Mucosa of rectum (tissue), 2 donors: ENCODE data around the gene SLC29A3.

ENCODE experiments used
- H3K27ac ChIP-seq, 2 donors: one replicate each; pipeline ENCODE4 v1.7.0; 2013; ENCODE audit warnings: inconsistent platforms in 2 of 2, low read depth in 2 of 2, low read length in 2 of 2
- H3K27me3 ChIP-seq, 2 donors: one replicate each; pipeline ENCODE4 v1.7.0; 2013; ENCODE audit warnings: low read length in 2 of 2; ENCODE audit not compliant: control insufficient read depth in 2 of 2, insufficient read depth in 2 of 2
- H3K36me3 ChIP-seq, 2 donors: one replicate each; pipeline ENCODE4 v1.7.0; 2013; ENCODE audit warnings: low read length in 2 of 2; ENCODE audit not compliant: control insufficient read depth in 2 of 2, insufficient read depth in 2 of 2
- H3K4me1 ChIP-seq, 2 donors: one replicate each; pipeline ENCODE4 v1.7.0; 2013; ENCODE audit warnings: low read length in 2 of 2, mild to moderate bottlenecking in 1 of 2; ENCODE audit not compliant: control insufficient read depth in 2 of 2, insufficient read depth in 2 of 2
- H3K4me3 ChIP-seq, 2 donors: one replicate each; pipeline ENCODE4 v1.7.0; 2013; ENCODE audit warnings: low read length in 2 of 2
- H3K9ac ChIP-seq, 2 donors: one replicate each; pipeline ENCODE4 v1.7.0; 2013; ENCODE audit warnings: low read length in 2 of 2, low read depth in 1 of 2, mild to moderate bottlenecking in 1 of 2
- H3K9me3 ChIP-seq, 2 donors: one replicate each; pipeline ENCODE4 v1.7.0; 2013; ENCODE audit warnings: low read length in 2 of 2; ENCODE audit not compliant: control insufficient read depth in 2 of 2
- donor health status: healthy.
- donor health status: Normal muscosa, but diverticular disease.

Gene SLC29A3

GRCh38 chr10:71383972-71384687 lies 65.1 kb downstream of the SLC29A3 start:
- Histone ChIP-seq H3K9ac (no peak overlapping the region), H3K9me3 (no peaks in the 10 kb centered on the region), H3K36me3 (no peaks in the 10 kb centered on the region), H3K4me3 (no peak overlapping the region), H3K4me1 (peaks cover 7% of the 10 kb centered on the region in 2 donors), H3K27me3 (peaks cover 0 to 5% of the 10 kb centered on the region in 2 donors), H3K27ac (no peak overlapping the region)

GRCh38 chr10:71388171-71388570 lies 69.1 kb downstream of the SLC29A3 start:
- Histone ChIP-seq H3K4me1 (no peaks in the 10 kb centered on the region), H3K4me3 (no peak overlapping the region), H3K27ac (no peak overlapping the region), H3K27me3 (peaks cover 0 to 17% of the 10 kb centered on the region in 2 donors), H3K9ac (no peak overlapping the region), H3K9me3 (no peaks in the 10 kb centered on the region), H3K36me3 (no peaks in the 10 kb centered on the region)

- H3K9ac ChIP-seq: no peak overlapping the region
- H3K9me3 ChIP-seq: no peaks in the 10 kb centered on the region
- no peak overlapping the region for H3K4me3 ChIP-seq
- H3K27me3 ChIP-seq: peaks cover 0 to 17% of the 10 kb centered on the region in 2 donors
- H3K27ac ChIP-seq: no peak overlapping the region
- H3K36me3 ChIP-seq: no peaks in the 10 kb centered on the region
- no peaks in the 10 kb centered on the region for H3K4me1 ChIP-seq
These were observed 69.7 kb downstream of the SLC29A3 start for GRCh38 chr10:71388583-71389310.

GRCh38 chr10:71389768-71390460 lies 70.9 kb downstream of the SLC29A3 start:
- peaks cover 0 to 21% of the 10 kb centered on the region in 2 donors for H3K27me3 ChIP-seq
- no peaks in the 10 kb centered on the region for H3K36me3 ChIP-seq
- no peaks in the 10 kb centered on the region for H3K4me1 ChIP-seq
- H3K9me3 ChIP-seq: no peaks in the 10 kb centered on the region
- no peak overlapping the region for H3K4me3 ChIP-seq
- no peak overlapping the region for H3K27ac ChIP-seq
- no peak overlapping the region for H3K9ac ChIP-seq

DNA sequence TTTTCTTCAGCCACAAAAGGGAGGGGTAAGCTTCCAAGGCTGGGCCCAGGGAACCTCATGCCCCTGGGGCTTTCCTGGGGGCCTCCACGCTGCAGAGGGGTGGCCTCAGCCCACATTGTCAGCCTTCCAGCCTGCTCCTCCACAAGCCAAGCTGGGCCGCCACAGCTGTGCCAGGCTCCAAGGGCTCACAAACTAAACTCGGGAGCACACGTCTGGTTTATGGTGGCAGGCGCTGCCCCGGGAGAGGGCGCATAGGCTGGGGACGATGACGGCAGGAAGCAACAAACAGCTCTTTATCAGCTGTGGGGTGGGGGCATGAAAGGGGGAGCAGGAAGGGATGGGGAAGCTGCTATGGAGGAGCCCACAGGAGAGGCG lies 71.4 kb downstream of the SLC29A3 start:
- Histone ChIP-seq H3K36me3 (no peaks in the 10 kb centered on the region), H3K4me3 (no peak overlapping the region), H3K9me3 (no peaks in the 10 kb centered on the region), H3K27ac (no peak overlapping the region), H3K4me1 (no peaks in the 10 kb centered on the region), H3K9ac (no peak overlapping the region), H3K27me3 (peaks cover 0 to 23% of the 10 kb centered on the region in 2 donors)

DNA sequence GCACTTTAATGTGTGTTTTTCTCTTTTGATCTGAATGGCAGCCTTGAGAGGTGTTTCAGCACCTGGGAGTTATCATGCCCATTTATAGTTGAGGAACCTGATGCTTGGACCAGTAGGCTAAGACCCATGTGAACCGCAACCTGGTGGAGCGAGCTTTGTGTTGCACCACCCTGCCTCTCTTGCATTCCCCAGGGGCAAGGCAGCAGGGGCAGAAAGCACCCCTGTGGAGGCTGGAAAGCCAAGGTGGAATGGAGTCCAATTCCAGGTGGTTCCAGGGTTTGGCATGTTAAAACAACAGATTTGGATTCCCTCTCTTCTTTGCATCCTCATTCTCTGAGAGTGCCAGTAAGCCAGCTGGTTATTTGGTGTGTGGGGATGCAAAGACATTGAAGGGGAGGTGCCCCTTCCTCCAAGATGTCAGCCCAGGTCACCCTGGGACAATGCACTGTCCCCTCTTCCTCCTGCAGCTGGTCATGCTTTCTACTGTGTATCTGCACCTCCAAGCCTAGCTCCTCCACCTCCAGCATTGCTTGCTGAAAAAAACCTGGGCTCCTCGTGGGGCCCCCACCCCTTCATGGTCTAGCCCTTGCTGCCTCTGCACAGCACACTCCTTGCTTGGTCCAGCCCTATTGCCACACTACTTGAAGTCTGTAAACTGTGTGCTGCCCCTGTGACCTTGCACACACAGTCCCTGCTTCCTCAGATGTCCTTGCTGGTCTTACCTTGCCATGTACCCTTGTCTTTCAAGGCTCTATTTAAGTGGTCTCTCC lies 72.0 kb downstream of the SLC29A3 start:
- no peak overlapping the region for H3K9ac ChIP-seq
- no peak overlapping the region for H3K4me3 ChIP-seq
- no peak overlapping the region for H3K27ac ChIP-seq
- H3K36me3 ChIP-seq: no peaks in the 10 kb centered on the region
- no peaks in the 10 kb centered on the region for H3K9me3 ChIP-seq
- no peaks in the 10 kb centered on the region for H3K4me1 ChIP-seq
- peaks cover 0 to 30% of the 10 kb centered on the region in 2 donors for H3K27me3 ChIP-seq

GRCh38 chr10:71391701-71392100 lies 72.6 kb downstream of the SLC29A3 start:
- no peak overlapping the region for H3K27ac ChIP-seq

DNA sequence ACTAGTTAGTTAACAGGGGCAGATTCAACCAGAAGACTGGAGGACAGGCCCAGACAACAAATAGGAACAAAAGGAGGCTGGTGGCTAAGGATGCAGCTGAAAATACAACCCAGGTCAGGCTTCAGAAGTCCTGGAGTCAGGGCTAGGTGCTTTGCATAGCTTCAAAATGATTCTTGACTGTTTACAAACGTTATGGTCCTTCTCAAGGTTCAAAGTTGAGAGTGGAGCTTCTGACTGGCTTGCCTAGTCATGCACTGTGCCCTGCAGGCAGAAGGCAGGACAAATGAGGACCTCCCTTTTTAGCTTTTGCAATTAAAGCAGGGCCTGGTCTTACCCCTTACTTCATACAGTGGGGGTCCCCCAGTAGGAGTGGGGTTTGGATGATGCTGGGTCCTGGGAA lies 73.2 kb downstream of the SLC29A3 start:
- Histone ChIP-seq H3K9ac (no peak overlapping the region), H3K4me3 (no peak overlapping the region), H3K27me3 (peaks cover 5 to 29% of the 10 kb centered on the region in 2 donors), H3K27ac (no peak overlapping the region), H3K4me1 (peaks cover 1 to 3% of the 10 kb centered on the region in 2 donors), H3K9me3 (no peaks in the 10 kb centered on the region), H3K36me3 (no peaks in the 10 kb centered on the region)

More at GRCh38 chr10:71391701-71392100, 72.6 kb downstream of the SLC29A3 start:
- H3K4me1 ChIP-seq: no peaks in the 10 kb centered on the region
- no peaks in the 10 kb centered on the region for H3K36me3 ChIP-seq
- H3K27me3 ChIP-seq: peaks cover 0 to 30% of the 10 kb centered on the region in 2 donors
- no peak overlapping the region for H3K4me3 ChIP-seq
- no peaks in the 10 kb centered on the region for H3K9me3 ChIP-seq
- H3K9ac ChIP-seq: no peak overlapping the region

DNA sequence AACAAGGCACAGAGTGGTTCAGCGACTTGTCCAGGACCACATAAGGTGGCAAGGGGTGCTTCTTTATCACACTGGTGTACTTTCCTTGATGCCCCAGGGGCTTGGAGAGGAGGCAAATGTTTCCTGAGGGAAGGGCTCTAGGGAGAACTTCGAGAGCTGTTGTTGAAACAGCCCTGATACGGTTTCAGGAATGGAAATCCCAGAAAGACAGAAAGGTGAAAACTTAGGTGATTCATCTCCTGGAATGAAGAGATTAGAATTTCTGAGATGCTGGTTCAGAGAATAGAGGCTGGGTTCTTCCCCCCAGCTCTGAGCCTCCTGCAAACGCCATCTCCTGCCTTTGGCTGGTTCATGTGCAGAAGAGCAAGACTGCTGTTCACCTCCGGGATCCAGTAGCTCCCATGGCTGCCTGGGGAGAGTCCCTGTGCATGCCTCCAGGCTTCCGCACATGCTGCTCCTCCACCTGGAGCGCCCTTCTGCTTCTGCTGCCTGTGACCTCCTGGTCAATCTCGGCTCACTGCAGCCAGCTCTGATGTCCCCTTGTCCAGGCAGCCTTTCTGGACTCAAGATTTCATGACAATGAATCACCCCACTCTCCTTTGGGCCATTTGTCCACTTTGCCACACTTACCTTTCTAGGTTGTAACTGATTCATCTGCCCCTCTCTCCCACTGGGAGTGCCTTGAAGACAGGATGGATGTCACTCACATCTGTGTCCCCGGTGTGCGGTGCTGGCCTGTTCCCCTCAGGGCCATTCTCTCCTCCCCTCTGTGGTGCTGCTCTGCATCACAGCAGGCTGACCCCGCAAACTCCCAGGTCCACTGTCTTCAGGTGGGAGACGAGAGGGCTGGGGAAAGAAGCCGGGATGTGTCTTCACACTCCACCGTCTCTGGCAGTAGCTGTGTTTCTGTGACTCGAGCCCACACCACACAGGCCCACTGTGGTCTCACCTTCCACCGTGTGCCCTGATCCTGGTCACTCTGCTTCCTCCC lies 74.0 kb downstream of the SLC29A3 start:
- Histone ChIP-seq H3K4me3 (no peak overlapping the region), H3K36me3 (no peaks in the 10 kb centered on the region), H3K27ac (no peak overlapping the region), H3K9ac (no peak overlapping the region), H3K9me3 (no peaks in the 10 kb centered on the region), H3K27me3 (peaks cover 13 to 37% of the 10 kb centered on the region in 2 donors), H3K4me1 (peaks cover 7 to 8% of the 10 kb centered on the region in 2 donors)
